Type B pancreatic cell (in vitro differentiated cells): ENCODE data around the gene HELT. TPM values are rescaled to one million over a fixed set of nuclear protein-coding genes. Genes with fewer than 3 reads are reported as not detected.
"Not testable (repeated sequence)": the region's sequence is repeated elsewhere in the genome, so short reads cannot be mapped to it uniquely, and the experiment has no call there.

ENCODE experiments used
- DNase-seq: peaks from one replicate; pipeline ENCODE4 v3.0.0; 2021; ENCODE audit warnings: mixed read lengths; ENCODE audit not compliant: unreplicated experiment; ENCODE audit errors: extremely low spot score
- H3K27ac Mint-ChIP-seq: 2 replicates; pipeline ENCODE4 v1.8.0; 2021; ENCODE audit warnings: mild to moderate bottlenecking, mixed read lengths
- H3K27me3 Mint-ChIP-seq: 2 replicates; pipeline ENCODE4 v1.8.0; 2021; ENCODE audit warnings: mixed read lengths
- H3K36me3 Mint-ChIP-seq: 2 replicates; pipeline ENCODE4 v1.8.0; 2021; ENCODE audit warnings: mixed read lengths
- H3K4me1 Mint-ChIP-seq: one replicate; pipeline ENCODE4 v1.8.0; 2021; ENCODE audit warnings: mixed read lengths; ENCODE audit not compliant: unreplicated experiment
- H3K4me3 Mint-ChIP-seq: 2 replicates; pipeline ENCODE4 v1.8.0; 2021; ENCODE audit warnings: mild to moderate bottlenecking, mixed read lengths
- H3K9me3 Mint-ChIP-seq: 2 replicates; pipeline ENCODE4 v1.8.0; 2021; ENCODE audit warnings: mixed read lengths
- CTCF ChIP-seq: fragments of 200-600 bp; sonication (generic); conservative IDR thresholded peaks from 2 replicates; pipeline ENCODE4 v1.5.0; 2021; ENCODE audit warnings: antibody characterized with exemption, mild to moderate bottlenecking
- total RNA-seq: library from RNA; stranded (reverse); gene quantifications from 2 replicates; pipeline ENCODE4 v1.2.1, GENCODE V29; 2021; ENCODE audit warnings: low replicate concordance

HELT gene
- total RNA-seq, 1 donor from 2014 or later: 0.36 TPM

GRCh38 chr4:184994623-184995010, 23.7 kb upstream of the HELT start:
- Mint-ChIP-seq H3K27ac (no peak overlapping the region), H3K27me3 (peaks cover 5% of the 10 kb centered on the region), H3K9me3 (no peaks in the 10 kb centered on the region), H3K4me3 (no peak overlapping the region), H3K36me3 (no peaks in the 10 kb centered on the region), H3K4me1 (no peaks in the 10 kb centered on the region)
- no peak for DNase-seq
- no peak for TF ChIP-seq CTCF

GRCh38 chr4:184997656-184998055, 20.6 kb upstream of the HELT start:
- DNase-seq, H3K9me3 Mint-ChIP-seq: not testable (repeated sequence)

GRCh38 chr4:185002784-185003183, 15.5 kb upstream of the HELT start:
- DNase-seq: no peak
- Mint-ChIP-seq H3K27me3 (peaks cover 63% of the 10 kb centered on the region), H3K9me3 (no peaks in the 10 kb centered on the region)

More at GRCh38 chr4:184997656-184998055, 20.6 kb upstream of the HELT start:
- not testable (repeated sequence) for H3K4me1 Mint-ChIP-seq, H3K27ac Mint-ChIP-seq, H3K4me3 Mint-ChIP-seq, H3K36me3 Mint-ChIP-seq
- H3K27me3 Mint-ChIP-seq: peaks cover 26% of the 10 kb centered on the region

GRCh38 chr4:185003596-185004351, 14.5 kb upstream of the HELT start:
- Mint-ChIP-seq H3K27ac (no peak overlapping the region), H3K36me3 (no peaks in the 10 kb centered on the region), H3K4me1 (peaks cover 4% of the 10 kb centered on the region), H3K4me3 (no peak overlapping the region), H3K27me3 (peaks cover 73% of the 10 kb centered on the region), H3K9me3 (no peaks in the 10 kb centered on the region)
- no peak for DNase-seq
- no peak for TF ChIP-seq CTCF

More at GRCh38 chr4:185002784-185003183, 15.5 kb upstream of the HELT start:
- Mint-ChIP-seq H3K4me1 (peaks cover 4% of the 10 kb centered on the region), H3K27ac (no peak overlapping the region), H3K4me3 (no peak overlapping the region), H3K36me3 (no peaks in the 10 kb centered on the region)
- TF ChIP-seq CTCF: no peak

GRCh38 chr4:185004562-185005218, 13.6 kb upstream of the HELT start:
- H3K4me1 Mint-ChIP-seq: peaks cover 4% of the 10 kb centered on the region
- no peaks in the 10 kb centered on the region for H3K9me3 Mint-ChIP-seq
- no peak for DNase-seq
- no peak for TF ChIP-seq CTCF
- H3K27me3 Mint-ChIP-seq: peaks cover 81% of the 10 kb centered on the region
- H3K4me3 Mint-ChIP-seq: peak overlapping the region; percentile 79
- no peak overlapping the region for H3K27ac Mint-ChIP-seq
- H3K36me3 Mint-ChIP-seq: no peaks in the 10 kb centered on the region

GRCh38 chr4:185005219-185005819, 13.0 kb upstream of the HELT start:
- H3K27ac Mint-ChIP-seq: no peak overlapping the region
- peak overlapping the region; percentile 79 for H3K4me3 Mint-ChIP-seq
- peak; percentile 97 for TF ChIP-seq CTCF

More at GRCh38 chr4:185005219-185005819, 13.0 kb upstream of the HELT start:
- peaks cover 81% of the 10 kb centered on the region for H3K27me3 Mint-ChIP-seq
- no peaks in the 10 kb centered on the region for H3K9me3 Mint-ChIP-seq
- no peaks in the 10 kb centered on the region for H3K36me3 Mint-ChIP-seq
- peak; percentile 85 for DNase-seq
- peaks cover 4% of the 10 kb centered on the region for H3K4me1 Mint-ChIP-seq
